ENCODE results near the gene SMCO4.

GRCh38 chr11:93482556-93482955 lies 60.6 kb downstream of the SMCO4 start:
- TF ChIP-seq POLR2A (IDR thresholded peaks at IDR 0.05; ENCODE audit: low read length) (no peak), GATA1 (IDR thresholded peaks at IDR 0.05; ENCODE audit: low read depth, low read length) (no peak)

Data from erythroblast (primary cell).